ENCODE data around the gene NT5DC4. TPM values are rescaled to one million over a fixed set of nuclear protein-coding genes. Genes with fewer than 3 reads are reported as not detected.

Gene NT5DC4
- total and polyA plus RNA-seq, 4 donors = 1.2 TPM; not detected in 3

- Histone ChIP-seq H3K4me3 (ENCODE audit: low read depth in 1 of 3, low read length in 3 of 3) (no peak overlapping the region), H3K9me3 (ENCODE audit: control insufficient read depth in 4 of 4, low read length in 3 of 4) (no peaks in the 10 kb centered on the region), H3K4me1 (ENCODE audit: control insufficient read depth in 4 of 4, insufficient read depth in 4 of 4, low read length in 3 of 4) (peaks cover 0 to 3% (median 1%) of the 10 kb centered on the region in 4 donors), H3K36me3 (ENCODE audit: control insufficient read depth in 4 of 4, insufficient read depth in 3 of 4, low read depth in 1 of 4, low read length in 3 of 4) (no peaks in the 10 kb centered on the region), H3K9ac (ENCODE audit: low read depth in 1 of 2, low read length in 2 of 2) (no peak overlapping the region), H3K27me3 (ENCODE audit: control insufficient read depth in 4 of 4, insufficient read depth in 4 of 4, low read length in 3 of 4) (no peaks in the 10 kb centered on the region), H3K27ac (ENCODE audit: low read depth in 1 of 2, low read length in 2 of 2) (no peak overlapping the region)
- no peak for DNase-seq (ENCODE audit: low spot score)
- TF ChIP-seq MAX (IDR thresholded peaks at IDR 0.05) (no peak), FOXA2 (IDR thresholded peaks at IDR 0.05) (no peak), NR2F2 (IDR thresholded peaks at IDR 0.05) (no peak), RAD21 (IDR thresholded peaks at IDR 0.05) (no peak), YY1 (IDR thresholded peaks at IDR 0.05) (no peak), HNF4A (conservative IDR thresholded peaks at IDR 0.05) (no peak)
- WGBS = 95% methylated on average over 1 of the region's 1 CpG
Measured at GRCh38 chr2:112692918-112693317, 27.9 kb upstream of the NT5DC4 start.

- H3K4me3 ChIP-seq (ENCODE audit: low read depth in 1 of 3, low read length in 3 of 3) = no peak overlapping the region
- no peak overlapping the region for H3K27ac ChIP-seq (ENCODE audit: low read depth in 1 of 2, low read length in 2 of 2)
- WGBS = 91% methylated on average over 9 of the region's 9 CpGs
- peaks cover 0 to 3% (median 1%) of the 10 kb centered on the region in 4 donors for H3K4me1 ChIP-seq (ENCODE audit: control insufficient read depth in 4 of 4, insufficient read depth in 4 of 4, low read length in 3 of 4)
- no peaks in the 10 kb centered on the region for H3K36me3 ChIP-seq (ENCODE audit: control insufficient read depth in 4 of 4, insufficient read depth in 3 of 4, low read depth in 1 of 4, low read length in 3 of 4)
- no peak for DNase-seq (ENCODE audit: low spot score)
- TF ChIP-seq MAX (IDR thresholded peaks at IDR 0.05) = no peak
- TF ChIP-seq FOXA2 (IDR thresholded peaks at IDR 0.05) = no peak
- TF ChIP-seq, protein P1, sequence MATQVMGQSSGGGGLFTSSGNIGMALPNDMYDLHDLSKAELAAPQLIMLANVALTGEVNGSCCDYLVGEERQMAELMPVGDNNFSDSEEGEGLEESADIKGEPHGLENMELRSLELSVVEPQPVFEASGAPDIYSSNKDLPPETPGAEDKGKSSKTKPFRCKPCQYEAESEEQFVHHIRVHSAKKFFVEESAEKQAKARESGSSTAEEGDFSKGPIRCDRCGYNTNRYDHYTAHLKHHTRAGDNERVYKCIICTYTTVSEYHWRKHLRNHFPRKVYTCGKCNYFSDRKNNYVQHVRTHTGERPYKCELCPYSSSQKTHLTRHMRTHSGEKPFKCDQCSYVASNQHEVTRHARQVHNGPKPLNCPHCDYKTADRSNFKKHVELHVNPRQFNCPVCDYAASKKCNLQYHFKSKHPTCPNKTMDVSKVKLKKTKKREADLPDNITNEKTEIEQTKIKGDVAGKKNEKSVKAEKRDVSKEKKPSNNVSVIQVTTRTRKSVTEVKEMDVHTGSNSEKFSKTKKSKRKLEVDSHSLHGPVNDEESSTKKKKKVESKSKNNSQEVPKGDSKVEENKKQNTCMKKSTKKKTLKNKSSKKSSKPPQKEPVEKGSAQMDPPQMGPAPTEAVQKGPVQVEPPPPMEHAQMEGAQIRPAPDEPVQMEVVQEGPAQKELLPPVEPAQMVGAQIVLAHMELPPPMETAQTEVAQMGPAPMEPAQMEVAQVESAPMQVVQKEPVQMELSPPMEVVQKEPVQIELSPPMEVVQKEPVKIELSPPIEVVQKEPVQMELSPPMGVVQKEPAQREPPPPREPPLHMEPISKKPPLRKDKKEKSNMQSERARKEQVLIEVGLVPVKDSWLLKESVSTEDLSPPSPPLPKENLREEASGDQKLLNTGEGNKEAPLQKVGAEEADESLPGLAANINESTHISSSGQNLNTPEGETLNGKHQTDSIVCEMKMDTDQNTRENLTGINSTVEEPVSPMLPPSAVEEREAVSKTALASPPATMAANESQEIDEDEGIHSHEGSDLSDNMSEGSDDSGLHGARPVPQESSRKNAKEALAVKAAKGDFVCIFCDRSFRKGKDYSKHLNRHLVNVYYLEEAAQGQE (IDR thresholded peaks at IDR 0.05) = no peak
- TF ChIP-seq GABPA (IDR thresholded peaks at IDR 0.05 in 1 of 2, conservative IDR thresholded peaks at IDR 0.05 in 1 of 2) = no peak
- no peak for TF ChIP-seq FOXA1 (IDR thresholded peaks at IDR 0.05)
- TF ChIP-seq SP1 (IDR thresholded peaks at IDR 0.05) = no peak
- no peak for TF ChIP-seq TAF1 (conservative IDR thresholded peaks at IDR 0.05)
- TF ChIP-seq NR2F2 (IDR thresholded peaks at IDR 0.05) = no peak
- TF ChIP-seq HNF4G (IDR thresholded peaks at IDR 0.05) = no peak
- TF ChIP-seq, protein P2, sequence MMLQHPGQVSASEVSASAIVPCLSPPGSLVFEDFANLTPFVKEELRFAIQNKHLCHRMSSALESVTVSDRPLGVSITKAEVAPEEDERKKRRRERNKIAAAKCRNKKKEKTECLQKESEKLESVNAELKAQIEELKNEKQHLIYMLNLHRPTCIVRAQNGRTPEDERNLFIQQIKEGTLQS (IDR thresholded peaks at IDR 0.05) = no peak
- TF ChIP-seq EGR1 (IDR thresholded peaks at IDR 0.05; ENCODE audit: low read depth in 2 of 2) = no peak
- H3K9ac ChIP-seq (ENCODE audit: low read depth in 1 of 2, low read length in 2 of 2) = no peak overlapping the region
- no peaks in the 10 kb centered on the region for H3K9me3 ChIP-seq (ENCODE audit: control insufficient read depth in 4 of 4, low read length in 3 of 4)
- H3K27me3 ChIP-seq (ENCODE audit: control insufficient read depth in 4 of 4, insufficient read depth in 4 of 4, low read length in 3 of 4) = no peaks in the 10 kb centered on the region
Measured at GRCh38 chr2:112693596-112693995, 27.2 kb upstream of the NT5DC4 start.

DNA sequence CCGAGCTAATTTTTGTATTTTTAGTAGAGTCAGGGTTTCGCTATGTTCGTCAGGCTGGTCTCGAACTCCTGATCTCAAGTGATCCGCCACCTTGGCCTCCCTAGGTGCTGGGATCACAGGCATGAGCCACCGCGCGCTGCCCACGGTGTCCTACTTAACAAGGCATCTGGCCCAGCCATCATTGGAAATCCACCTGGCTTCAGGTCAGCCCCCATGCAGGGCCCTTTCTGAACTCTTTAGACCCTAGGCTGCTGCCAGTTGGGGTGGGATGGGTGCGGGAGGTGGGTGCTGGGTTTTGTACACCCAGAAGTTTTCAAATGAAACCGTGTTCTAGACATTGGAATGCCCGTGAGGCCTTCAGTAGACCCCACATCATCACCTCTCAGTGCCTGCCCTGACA, 26.6 kb upstream of the NT5DC4 start:
- Histone ChIP-seq H3K9ac (ENCODE audit: low read depth in 1 of 2, low read length in 2 of 2) (no peak overlapping the region), H3K9me3 (ENCODE audit: control insufficient read depth in 4 of 4, low read length in 3 of 4) (no peaks in the 10 kb centered on the region), H3K27ac (ENCODE audit: low read depth in 1 of 2, low read length in 2 of 2) (no peak overlapping the region), H3K27me3 (ENCODE audit: control insufficient read depth in 4 of 4, insufficient read depth in 4 of 4, low read length in 3 of 4) (no peaks in the 10 kb centered on the region), H3K36me3 (ENCODE audit: control insufficient read depth in 4 of 4, insufficient read depth in 3 of 4, low read depth in 1 of 4, low read length in 3 of 4) (no peaks in the 10 kb centered on the region), H3K4me1 (ENCODE audit: control insufficient read depth in 4 of 4, insufficient read depth in 4 of 4, low read length in 3 of 4) (peaks cover 0 to 3% (median 1%) of the 10 kb centered on the region in 4 donors), H3K4me3 (ENCODE audit: low read depth in 1 of 3, low read length in 3 of 3) (no peak overlapping the region)
- no peak for TF ChIP-seq FOXA1 (IDR thresholded peaks at IDR 0.05)
- TF ChIP-seq GABPA (IDR thresholded peaks at IDR 0.05 in 1 of 2, conservative IDR thresholded peaks at IDR 0.05 in 1 of 2) = no peak
- DNase-seq (ENCODE audit: low spot score) = no peak
- WGBS = 90% methylated on average over 12 of the region's 12 CpGs
